Measurements from ENCODE around the gene NAMPT. TPM values are rescaled to one million over a fixed set of nuclear protein-coding genes. Genes with fewer than 3 reads are reported as not detected.

NAMPT gene
- total RNA-seq, 1 experiment from 2014 or later: 392 TPM

GRCh38 chr7:106203473-106203872 is 81.3 kb downstream of the NAMPT start:
- intact Hi-C loops (cut with micrococcal nuclease): no loop called here
- H3K4me1 Mint-ChIP-seq (ENCODE audit: insufficient read depth, unreplicated experiment): peaks cover 12% of the 10 kb centered on the region
- DNase-seq (ENCODE audit: unreplicated experiment): no peak
- H3K9me3 Mint-ChIP-seq (ENCODE audit: unreplicated experiment): no peaks in the 10 kb centered on the region
- H3K4me3 Mint-ChIP-seq (ENCODE audit: unreplicated experiment): no peak overlapping the region
- H3K27me3 Mint-ChIP-seq (ENCODE audit: insufficient read depth, unreplicated experiment): no peaks in the 10 kb centered on the region
- no peaks in the 10 kb centered on the region for H3K36me3 Mint-ChIP-seq (ENCODE audit: insufficient read depth, unreplicated experiment)
- TF ChIP-seq CTCF (IDR thresholded peaks at IDR 0.05; ENCODE audit: unreplicated experiment): no peak
- BruUV-seq (replicated peaks): no TSS peak
- H3K27ac Mint-ChIP-seq (ENCODE audit: low read depth, unreplicated experiment): peak overlapping the region; percentile 27
- CTCF ChIA-PET: interaction anchor here (0.7 to 1.9 kb wide), 2 partner anchors 27 to 83 kb away, joined by 3 to 11 read pairs; no protein-coding TSS in a partner anchor
- POLR2A ChIA-PET: interaction anchor here (0.7 to 2.7 kb wide), 4 partner anchors 13 to 24 kb away, joined by 3 to 13 read pairs (median 4); no protein-coding TSS in a partner anchor

- ChIA-PET POLR2A (interaction anchor here (2.7 kb wide), 1 partner anchor 16 kb away, joined by 13 read pairs; no protein-coding TSS in a partner anchor), CTCF (no interaction called here)
- BruUV-seq (replicated peaks): no TSS peak
- no peak overlapping the region for H3K27ac Mint-ChIP-seq (ENCODE audit: low read depth, unreplicated experiment)
- no peak for DNase-seq (ENCODE audit: unreplicated experiment)
- H3K27me3 Mint-ChIP-seq (ENCODE audit: insufficient read depth, unreplicated experiment): no peaks in the 10 kb centered on the region
- peaks cover 6% of the 10 kb centered on the region for H3K4me1 Mint-ChIP-seq (ENCODE audit: insufficient read depth, unreplicated experiment)
- no peak for TF ChIP-seq CTCF (IDR thresholded peaks at IDR 0.05; ENCODE audit: unreplicated experiment)
- no peaks in the 10 kb centered on the region for H3K9me3 Mint-ChIP-seq (ENCODE audit: unreplicated experiment)
- intact Hi-C loops (cut with micrococcal nuclease): no loop called here
- H3K36me3 Mint-ChIP-seq (ENCODE audit: insufficient read depth, unreplicated experiment): no peaks in the 10 kb centered on the region
- no peak overlapping the region for H3K4me3 Mint-ChIP-seq (ENCODE audit: unreplicated experiment)
These were observed 83.6 kb downstream of the NAMPT start for GRCh38 chr7:106201164-106201563.

- CTCF ChIA-PET: interaction anchor here (0.9 to 1.5 kb wide), 3 partner anchors 258 to 264 kb away, joined by 3 to 4 read pairs (median 3); no protein-coding TSS in a partner anchor
- H3K27ac Mint-ChIP-seq (ENCODE audit: low read depth, unreplicated experiment): no peak overlapping the region
These were observed 84.9 kb downstream of the NAMPT start for GRCh38 chr7:106199813-106200364.

GRCh38 chr7:106199024-106199423 is 85.8 kb downstream of the NAMPT start:
- TF ChIP-seq CTCF (IDR thresholded peaks at IDR 0.05; ENCODE audit: unreplicated experiment): no peak
- H3K27ac Mint-ChIP-seq (ENCODE audit: low read depth, unreplicated experiment): no peak overlapping the region
- intact Hi-C loops (cut with micrococcal nuclease): no loop called here

More at GRCh38 chr7:106199813-106200364, 84.9 kb downstream of the NAMPT start:
- BruUV-seq (replicated peaks): no TSS peak
- peaks cover 6% of the 10 kb centered on the region for H3K4me1 Mint-ChIP-seq (ENCODE audit: insufficient read depth, unreplicated experiment)
- TF ChIP-seq CTCF (IDR thresholded peaks at IDR 0.05; ENCODE audit: unreplicated experiment): no peak
- H3K4me3 Mint-ChIP-seq (ENCODE audit: unreplicated experiment): no peak overlapping the region
- no peaks in the 10 kb centered on the region for H3K27me3 Mint-ChIP-seq (ENCODE audit: insufficient read depth, unreplicated experiment)
- no peaks in the 10 kb centered on the region for H3K36me3 Mint-ChIP-seq (ENCODE audit: insufficient read depth, unreplicated experiment)
- POLR2A ChIA-PET: interaction anchor here (1.6 kb wide), 1 partner anchor 17 kb away, joined by 3 read pairs; no protein-coding TSS in a partner anchor
- intact Hi-C loops (cut with micrococcal nuclease): no loop called here
- H3K9me3 Mint-ChIP-seq (ENCODE audit: unreplicated experiment): no peaks in the 10 kb centered on the region
- DNase-seq (ENCODE audit: unreplicated experiment): no peak

More at GRCh38 chr7:106199024-106199423, 85.8 kb downstream of the NAMPT start:
- Mint-ChIP-seq H3K27me3 (ENCODE audit: insufficient read depth, unreplicated experiment) (no peaks in the 10 kb centered on the region), H3K36me3 (ENCODE audit: insufficient read depth, unreplicated experiment) (no peaks in the 10 kb centered on the region), H3K4me3 (ENCODE audit: unreplicated experiment) (no peak overlapping the region), H3K4me1 (ENCODE audit: insufficient read depth, unreplicated experiment) (peaks cover 4% of the 10 kb centered on the region), H3K9me3 (ENCODE audit: unreplicated experiment) (no peaks in the 10 kb centered on the region)
- POLR2A ChIA-PET: interaction anchor here (1.6 kb wide), 1 partner anchor 18 kb away, joined by 3 read pairs; no protein-coding TSS in a partner anchor
- DNase-seq (ENCODE audit: unreplicated experiment): no peak
- CTCF ChIA-PET: interaction anchor here (1.5 kb wide), 1 partner anchor 263 kb away, joined by 4 read pairs; no protein-coding TSS in a partner anchor
- no TSS peak for BruUV-seq (replicated peaks)

Other genes with a start within 250 kb of the NAMPT start
- 77.6 and 92.1 TPM in 2 replicates for gene SYPL1, start 172.7 kb downstream of the NAMPT start, total RNA-seq (2022)

Data from MCF 10A (cell line).